Measurements from ENCODE around the gene TM9SF1.

DNA sequence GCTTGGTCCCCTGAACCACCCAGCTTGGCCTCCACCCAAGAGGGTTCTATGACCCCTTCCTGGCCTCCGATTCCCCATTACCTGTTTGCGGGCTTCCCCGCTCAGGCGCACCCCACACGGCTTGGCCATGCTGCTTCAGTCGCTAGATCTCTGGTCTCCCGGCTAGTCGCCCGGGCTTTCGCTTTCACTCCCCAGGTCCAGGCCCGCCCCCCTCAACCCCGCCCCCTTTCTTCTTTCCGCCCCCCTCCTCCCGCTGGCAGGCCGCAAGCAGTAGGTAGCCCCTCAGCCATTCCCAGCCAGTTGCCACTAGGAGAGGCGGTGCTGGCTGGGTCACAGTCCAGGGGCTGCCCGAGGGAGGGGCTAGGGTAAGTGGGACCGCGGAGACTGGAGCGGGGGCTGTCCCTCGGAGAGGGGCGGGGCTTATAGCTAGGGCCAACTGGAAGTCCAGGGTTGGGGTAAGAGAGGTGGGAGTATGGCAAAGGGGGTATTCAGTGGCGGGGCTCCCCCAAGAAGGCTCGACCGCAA, 48.7 kb downstream of the TM9SF1 start, which contains the start of gene PSME2:
- TF ChIP-seq CTCF (IDR thresholded peaks at IDR 0.05) (peak in 1 of 3 donors; percentile 14), POLR2A (IDR thresholded peaks at IDR 0.05) (no peak)

Measured in lower leg skin (tissue), 3 donors.